IPS-18a (cell line): Measurements from ENCODE around the gene IFT43.

ENCODE experiments used
- H3K27ac ChIP-seq: one replicate; pipeline ENCODE4 v1.5.1; 2013; ENCODE audit warnings: low read length
- H3K27me3 ChIP-seq: one replicate; pipeline ENCODE4 v1.6.1; 2013; ENCODE audit warnings: mild to moderate bottlenecking, low read length; ENCODE audit not compliant: control insufficient read depth, insufficient read depth
- H3K36me3 ChIP-seq: one replicate; pipeline ENCODE4 v1.6.1; 2013; ENCODE audit warnings: low read depth, low read length; ENCODE audit not compliant: control insufficient read depth
- H3K4me1 ChIP-seq: one replicate; pipeline ENCODE4 v1.6.1; 2013; ENCODE audit warnings: low read depth, low read length; ENCODE audit not compliant: control insufficient read depth
- H3K4me3 ChIP-seq: one replicate; pipeline ENCODE4 v1.5.1; 2013; ENCODE audit warnings: low read length
- H3K9ac ChIP-seq: one replicate; pipeline ENCODE4 v1.6.1; 2013; ENCODE audit warnings: mild to moderate bottlenecking, low read length, moderate library complexity
- H3K9me3 ChIP-seq: one replicate; pipeline ENCODE4 v1.6.1; 2013; ENCODE audit warnings: low read depth, low read length; ENCODE audit not compliant: control insufficient read depth

Gene IFT43

GRCh38 chr14:76022991-76023390 lies 37.4 kb downstream of the IFT43 start:
- Histone ChIP-seq H3K36me3 (no peaks in the 10 kb centered on the region), H3K27me3 (no peaks in the 10 kb centered on the region), H3K9ac (no peak overlapping the region), H3K4me1 (peaks cover 9% of the 10 kb centered on the region), H3K9me3 (no peaks in the 10 kb centered on the region), H3K4me3 (no peak overlapping the region), H3K27ac (no peak overlapping the region)

GRCh38 chr14:76023757-76024156 lies 38.2 kb downstream of the IFT43 start:
- Histone ChIP-seq H3K9ac (no peak overlapping the region), H3K4me1 (peaks cover 9% of the 10 kb centered on the region), H3K4me3 (no peak overlapping the region), H3K9me3 (no peaks in the 10 kb centered on the region), H3K27ac (no peak overlapping the region), H3K27me3 (no peaks in the 10 kb centered on the region), H3K36me3 (no peaks in the 10 kb centered on the region)

DNA sequence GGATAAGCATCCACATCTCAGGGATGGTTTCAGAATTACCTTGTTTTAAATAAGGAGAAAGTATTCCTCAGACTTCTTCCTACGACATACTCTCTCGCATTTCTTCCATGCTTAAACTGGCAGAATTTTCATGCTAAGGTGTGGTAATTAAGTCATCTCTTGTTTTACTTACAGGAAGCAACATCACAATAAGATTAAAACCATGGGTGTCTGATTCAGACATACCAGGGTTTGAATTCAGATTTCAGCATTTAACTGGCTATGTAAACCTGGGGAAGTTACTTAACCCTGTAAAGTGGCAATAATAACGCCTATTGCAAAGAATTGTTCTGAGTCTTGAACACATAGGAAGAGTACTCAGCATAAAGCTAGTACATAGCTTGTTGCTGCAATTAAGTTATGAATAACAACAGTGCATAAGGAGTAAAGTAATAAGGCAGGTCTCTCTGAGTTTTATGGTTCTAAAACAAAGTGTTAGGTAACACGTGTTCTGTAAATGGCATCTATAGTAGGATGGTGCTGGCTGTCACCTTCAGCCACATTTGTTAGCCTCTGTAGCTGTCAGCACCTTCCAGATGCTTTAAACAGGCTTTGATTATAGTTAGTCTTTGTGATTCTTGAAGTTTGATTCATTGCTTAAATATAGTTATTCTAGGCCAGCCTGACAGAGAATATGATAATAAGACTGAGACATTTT lies 38.8 kb downstream of the IFT43 start:
- H3K4me3 ChIP-seq: no peak overlapping the region
- H3K9ac ChIP-seq: no peak overlapping the region
- no peak overlapping the region for H3K27ac ChIP-seq
- H3K4me1 ChIP-seq: peaks cover 9% of the 10 kb centered on the region
- H3K36me3 ChIP-seq: no peaks in the 10 kb centered on the region
- H3K9me3 ChIP-seq: no peaks in the 10 kb centered on the region
- no peaks in the 10 kb centered on the region for H3K27me3 ChIP-seq

DNA sequence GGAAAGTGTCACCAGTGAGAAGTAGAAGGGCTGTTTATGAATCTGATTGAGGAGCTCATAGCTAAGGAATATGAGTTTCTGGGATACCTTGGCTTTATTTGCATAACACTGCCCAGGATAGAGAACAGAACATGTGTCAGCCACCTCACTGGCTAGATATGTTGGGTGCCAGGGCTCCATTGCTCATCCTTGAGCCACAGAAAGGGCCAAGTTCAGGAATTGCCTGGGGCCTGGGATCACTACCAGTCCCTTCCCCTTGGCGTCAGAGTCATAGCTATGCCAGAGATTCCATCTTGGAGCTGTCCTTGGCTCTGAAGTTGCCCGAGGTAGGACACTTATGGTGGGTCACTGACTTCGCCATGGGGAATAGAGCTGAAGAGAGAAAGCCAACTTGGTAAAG lies 49.0 kb downstream of the IFT43 start:
- H3K27ac ChIP-seq: no peak overlapping the region
- no peaks in the 10 kb centered on the region for H3K36me3 ChIP-seq
- H3K9ac ChIP-seq: no peak overlapping the region
- H3K4me3 ChIP-seq: no peak overlapping the region
- H3K27me3 ChIP-seq: no peaks in the 10 kb centered on the region
- no peaks in the 10 kb centered on the region for H3K4me1 ChIP-seq
- no peaks in the 10 kb centered on the region for H3K9me3 ChIP-seq

GRCh38 chr14:76040704-76041103 lies 55.1 kb downstream of the IFT43 start:
- Histone ChIP-seq H3K36me3 (no peaks in the 10 kb centered on the region), H3K4me1 (no peaks in the 10 kb centered on the region), H3K27ac (no peak overlapping the region), H3K9me3 (no peaks in the 10 kb centered on the region), H3K27me3 (no peaks in the 10 kb centered on the region), H3K4me3 (no peak overlapping the region), H3K9ac (no peak overlapping the region)

GRCh38 chr14:76045773-76046172 lies 60.2 kb downstream of the IFT43 start:
- Histone ChIP-seq H3K4me1 (no peaks in the 10 kb centered on the region), H3K36me3 (no peaks in the 10 kb centered on the region), H3K9ac (no peak overlapping the region), H3K27ac (no peak overlapping the region), H3K9me3 (no peaks in the 10 kb centered on the region), H3K4me3 (no peak overlapping the region), H3K27me3 (no peaks in the 10 kb centered on the region)

- H3K4me3 ChIP-seq: no peak overlapping the region
- H3K9me3 ChIP-seq: no peaks in the 10 kb centered on the region
- peaks cover 16% of the 10 kb centered on the region for H3K4me1 ChIP-seq
- H3K9ac ChIP-seq: no peak overlapping the region
- H3K36me3 ChIP-seq: no peaks in the 10 kb centered on the region
- H3K27ac ChIP-seq: no peak overlapping the region
- H3K27me3 ChIP-seq: no peaks in the 10 kb centered on the region
Measured at GRCh38 chr14:76050250-76050649, 64.7 kb downstream of the IFT43 start.

GRCh38 chr14:76050797-76051392 lies 65.3 kb downstream of the IFT43 start:
- H3K36me3 ChIP-seq: no peaks in the 10 kb centered on the region
- H3K9ac ChIP-seq: no peak overlapping the region
- no peak overlapping the region for H3K27ac ChIP-seq
- H3K9me3 ChIP-seq: no peaks in the 10 kb centered on the region
- H3K4me1 ChIP-seq: peaks cover 16% of the 10 kb centered on the region
- no peaks in the 10 kb centered on the region for H3K27me3 ChIP-seq
- no peak overlapping the region for H3K4me3 ChIP-seq

DNA sequence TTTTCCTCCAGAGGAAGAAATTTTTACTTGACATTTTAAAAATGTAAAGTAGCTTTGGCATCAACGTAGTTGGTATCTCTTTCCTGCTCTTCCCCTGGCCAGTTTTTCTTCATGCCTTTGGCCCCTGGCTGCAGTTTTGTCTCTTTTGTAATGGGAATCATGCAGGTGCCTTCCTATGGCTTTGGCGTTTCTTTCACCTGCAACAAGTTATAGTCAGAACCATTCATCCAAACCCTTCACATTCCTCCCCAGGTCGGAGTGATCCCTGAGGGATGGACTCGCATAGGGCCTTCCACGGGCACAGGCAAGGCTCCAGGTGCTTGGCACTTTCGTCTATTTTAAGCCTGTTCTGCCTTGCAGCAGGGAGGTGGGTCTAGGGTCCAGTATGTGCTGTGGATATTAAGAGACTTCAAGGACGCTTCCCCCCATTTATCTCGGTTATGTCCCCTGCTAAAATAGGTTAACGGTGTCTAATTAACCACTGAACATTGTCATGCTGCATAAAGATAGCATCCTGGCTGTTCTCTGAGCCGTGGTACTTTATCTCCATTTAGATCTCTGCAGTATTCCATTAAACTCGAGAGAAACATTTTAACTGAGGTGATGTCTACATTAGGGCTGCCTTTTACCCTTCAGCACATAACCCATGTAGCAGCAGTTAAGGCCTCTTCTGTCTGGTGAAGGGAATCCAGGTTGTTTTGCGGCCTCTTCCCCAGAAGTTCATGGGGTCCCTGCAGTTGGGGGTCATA lies 66.3 kb downstream of the IFT43 start:
- Histone ChIP-seq H3K4me1 (peaks cover 16% of the 10 kb centered on the region), H3K36me3 (no peaks in the 10 kb centered on the region), H3K4me3 (no peak overlapping the region), H3K9me3 (no peaks in the 10 kb centered on the region), H3K27me3 (no peaks in the 10 kb centered on the region), H3K9ac (no peak overlapping the region), H3K27ac (no peak overlapping the region)

GRCh38 chr14:76053572-76054355 lies 68.2 kb downstream of the IFT43 start:
- Histone ChIP-seq H3K27ac (no peak overlapping the region), H3K9me3 (no peaks in the 10 kb centered on the region), H3K27me3 (no peaks in the 10 kb centered on the region), H3K9ac (no peak overlapping the region), H3K4me3 (no peak overlapping the region), H3K4me1 (peaks cover 16% of the 10 kb centered on the region), H3K36me3 (no peaks in the 10 kb centered on the region)

DNA sequence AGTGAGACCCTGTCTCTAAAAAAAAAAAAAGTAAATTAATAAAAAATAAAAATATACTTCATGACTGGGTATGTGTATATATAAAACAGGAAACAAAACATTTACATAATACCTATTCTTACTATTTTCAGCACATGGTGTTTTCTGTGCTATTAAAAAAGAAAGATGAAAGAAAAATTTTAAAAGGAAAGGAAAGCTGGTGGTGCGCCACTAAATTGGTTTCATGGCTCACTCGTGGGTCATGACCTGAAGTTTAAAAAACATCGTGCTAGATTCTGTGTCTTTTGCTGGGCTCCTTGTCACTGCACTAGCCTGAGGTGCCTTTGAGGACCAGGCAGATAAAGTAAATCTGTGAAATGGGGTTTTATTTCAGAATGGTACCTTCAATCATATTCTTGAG lies 69.8 kb downstream of the IFT43 start:
- no peaks in the 10 kb centered on the region for H3K9me3 ChIP-seq
- H3K36me3 ChIP-seq: no peaks in the 10 kb centered on the region
- H3K27me3 ChIP-seq: no peaks in the 10 kb centered on the region
- H3K4me3 ChIP-seq: no peak overlapping the region
- peaks cover 16% of the 10 kb centered on the region for H3K4me1 ChIP-seq
- no peak overlapping the region for H3K27ac ChIP-seq
- H3K9ac ChIP-seq: no peak overlapping the region
